NCI-H1930 (cell line): ENCODE measurements around the gene SHISA8.

Experiments used
- DNase-seq, 2 experiments: peaks; one replicate each; lab custom pipeline; 2025; lab: John Stamatoyannopoulos, UW

SHISA8 gene

GRCh38 chr22:41913842-41914534, 886 bp downstream of the SHISA8 start:
- peak in 1 of 2 experiments; percentile 12 for DNase-seq

DNA sequence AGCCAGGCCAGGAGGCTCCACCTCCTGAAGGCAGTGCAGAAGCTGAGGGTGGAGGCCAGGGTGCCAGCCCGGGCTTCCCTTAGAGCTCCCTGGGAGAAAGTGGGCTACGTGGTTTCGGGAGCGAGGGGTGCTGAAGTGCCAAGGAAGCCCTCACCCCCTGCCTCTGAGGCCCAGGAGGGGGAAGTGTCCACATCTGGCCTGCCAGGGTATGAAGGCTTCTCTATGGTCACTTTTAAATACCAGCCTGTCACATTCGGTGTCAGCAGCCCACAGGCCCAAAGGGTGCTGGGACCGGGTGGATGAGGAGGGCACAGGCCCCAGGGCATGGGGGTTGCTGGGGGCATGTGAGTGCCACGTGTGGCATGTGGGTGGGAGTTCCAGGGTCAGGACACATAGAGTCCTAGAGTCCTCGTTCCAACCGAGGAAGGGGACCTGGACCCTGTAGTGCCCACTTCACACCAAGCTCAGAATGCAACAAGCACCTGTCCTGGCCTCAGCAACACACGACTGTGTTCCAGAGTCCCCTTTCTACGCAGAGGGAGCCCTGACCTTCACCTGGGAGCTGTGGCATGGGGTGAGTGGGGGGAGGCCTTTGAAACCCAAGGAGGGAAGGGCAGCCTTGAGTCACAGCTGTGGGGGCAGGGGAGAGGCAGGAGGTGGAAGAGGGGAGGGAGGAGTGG, 1.7 kb downstream of the SHISA8 start:
- DNase-seq, result no peak

DNA sequence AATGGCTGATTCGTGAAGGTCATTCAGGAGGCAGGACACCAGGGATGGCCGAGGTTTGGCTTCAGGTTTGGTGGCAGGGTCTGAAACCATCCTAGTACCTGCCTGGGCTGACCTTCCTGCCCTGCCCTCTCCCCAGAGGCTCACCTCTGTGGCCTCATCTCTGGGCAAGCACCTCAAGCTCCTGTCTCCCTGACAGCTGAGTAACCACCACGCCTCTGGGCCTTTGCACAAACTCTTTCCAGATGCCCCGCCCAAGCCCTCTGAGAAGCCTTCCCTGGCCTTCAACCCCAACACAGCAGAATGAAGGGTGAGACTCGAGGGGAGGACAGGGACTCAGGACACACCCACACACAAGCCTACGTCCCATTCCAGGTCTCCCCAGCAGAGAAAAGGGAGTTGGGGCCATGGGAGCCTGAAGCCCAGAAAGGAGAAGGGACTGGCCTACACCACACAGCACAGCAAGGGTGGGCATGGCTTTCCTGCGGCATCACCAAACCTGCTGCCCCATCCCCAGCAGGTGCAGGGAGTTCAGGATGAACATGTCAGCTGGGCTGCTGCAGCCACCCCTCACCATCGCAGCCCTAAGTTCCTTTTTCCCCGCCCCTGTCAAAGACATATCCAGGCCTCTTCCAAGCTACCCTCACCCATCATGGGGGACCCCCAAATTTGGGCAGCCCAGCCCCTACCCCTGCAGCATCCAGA, 2.4 kb downstream of the SHISA8 start:
- DNase-seq, result no peak

DNA sequence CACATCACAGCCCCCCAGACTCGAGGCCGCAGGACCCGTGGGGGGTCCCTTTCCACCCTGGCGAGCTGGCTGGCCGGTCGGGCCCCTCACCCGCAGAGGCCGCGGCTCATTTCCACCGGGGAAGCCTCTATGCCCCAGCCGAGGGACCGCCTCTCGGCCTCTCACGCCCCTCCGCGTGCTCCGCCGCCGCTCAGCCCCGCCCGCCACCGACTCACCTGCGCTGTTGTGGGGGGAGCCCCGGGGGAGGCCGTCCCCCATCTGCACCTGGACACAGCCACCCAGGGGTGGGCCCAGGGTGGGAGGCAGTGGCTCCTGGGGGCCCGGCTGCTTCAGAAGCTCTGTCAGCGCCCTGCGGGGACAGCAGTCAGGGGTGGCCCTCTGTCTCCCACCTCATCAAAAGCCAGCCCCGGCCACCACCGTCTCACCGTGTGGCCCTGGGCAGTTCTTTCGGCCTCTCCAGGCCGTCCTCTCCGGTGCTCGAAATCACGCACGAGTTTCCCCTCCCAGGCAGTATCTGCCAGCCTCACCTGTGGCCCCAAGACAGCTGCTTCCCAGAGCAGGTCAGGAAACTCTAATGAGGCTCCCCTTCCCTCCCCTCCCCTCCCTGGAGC, 3.8 kb downstream of the SHISA8 start:
- no peak for DNase-seq

- DNase-seq, result no peak
These were observed 4.5 kb downstream of the SHISA8 start for GRCh38 chr22:41910050-41911000.

GRCh38 chr22:41909310-41910049, 5.4 kb downstream of the SHISA8 start:
- no peak for DNase-seq

DNA sequence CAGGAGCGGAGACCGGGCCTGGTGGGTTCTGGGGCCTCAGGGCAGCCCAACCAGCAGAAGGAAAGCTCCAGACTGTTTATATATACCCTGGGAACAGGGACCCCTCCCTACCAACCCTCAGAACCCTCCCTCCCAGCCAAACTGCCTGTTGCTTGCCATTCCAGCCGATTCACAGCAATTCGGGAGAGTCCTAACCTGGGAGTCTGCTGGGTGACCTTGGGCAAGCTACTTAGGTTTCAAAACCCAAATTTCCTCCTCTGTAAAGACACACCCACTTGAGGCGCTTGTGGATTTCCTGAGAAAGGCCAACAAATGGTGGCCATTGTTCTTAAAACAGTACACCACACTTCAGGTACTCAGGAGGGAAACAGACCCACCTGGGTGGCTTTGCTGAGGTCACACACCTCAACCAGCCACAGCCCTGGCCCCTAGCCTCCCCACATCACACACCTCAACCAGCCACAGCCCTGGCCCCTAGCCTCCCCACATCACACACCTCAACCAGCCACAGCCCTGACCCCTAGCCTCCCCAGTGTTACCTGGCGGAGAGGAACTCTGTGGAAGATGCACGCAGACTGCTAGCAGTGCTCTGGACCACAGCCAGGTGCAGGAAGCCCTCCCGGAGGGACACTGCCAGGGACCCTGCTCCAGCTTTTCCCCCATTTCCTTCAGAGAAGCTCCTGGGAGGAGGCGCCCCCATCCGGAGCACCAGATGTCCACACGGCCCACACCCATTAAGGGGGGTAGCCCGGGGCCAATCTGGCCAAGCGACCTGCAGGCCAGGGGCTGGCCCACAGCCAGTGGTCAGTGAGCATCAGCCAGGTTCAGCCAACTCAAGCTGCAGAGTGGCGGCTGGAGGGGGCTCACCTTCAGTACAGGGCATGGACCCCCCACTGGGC, 6.2 kb downstream of the SHISA8 start:
- no peak for DNase-seq

- no peak for DNase-seq
These were observed 7.2 kb downstream of the SHISA8 start for GRCh38 chr22:41907436-41908401.

DNA sequence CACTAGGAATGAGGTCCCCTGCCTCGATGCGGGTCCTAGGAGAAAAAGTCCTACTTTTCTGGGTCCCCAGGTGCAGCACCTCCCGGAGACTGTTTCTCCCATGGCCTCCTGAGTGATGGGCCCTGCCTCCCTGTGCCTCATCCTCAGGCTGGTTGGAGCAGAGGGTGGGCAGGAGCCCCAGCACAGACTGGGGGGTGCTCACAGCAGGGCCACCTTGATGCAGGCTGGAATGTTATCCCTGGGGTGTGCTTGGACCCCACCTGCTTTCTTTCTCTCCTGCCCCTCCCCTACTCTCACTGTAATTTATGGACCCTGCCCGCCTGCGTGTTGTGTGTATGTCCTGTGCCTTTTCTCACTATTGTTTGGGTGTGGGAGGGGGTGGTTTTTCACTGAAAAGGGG, 8.1 kb downstream of the SHISA8 start:
- no peak for DNase-seq

GRCh38 chr22:41905411-41906202, 9.3 kb downstream of the SHISA8 start:
- no peak for DNase-seq

- DNase-seq, result no peak
These were observed 10.1 kb downstream of the SHISA8 start for GRCh38 chr22:41904450-41905410.

DNA sequence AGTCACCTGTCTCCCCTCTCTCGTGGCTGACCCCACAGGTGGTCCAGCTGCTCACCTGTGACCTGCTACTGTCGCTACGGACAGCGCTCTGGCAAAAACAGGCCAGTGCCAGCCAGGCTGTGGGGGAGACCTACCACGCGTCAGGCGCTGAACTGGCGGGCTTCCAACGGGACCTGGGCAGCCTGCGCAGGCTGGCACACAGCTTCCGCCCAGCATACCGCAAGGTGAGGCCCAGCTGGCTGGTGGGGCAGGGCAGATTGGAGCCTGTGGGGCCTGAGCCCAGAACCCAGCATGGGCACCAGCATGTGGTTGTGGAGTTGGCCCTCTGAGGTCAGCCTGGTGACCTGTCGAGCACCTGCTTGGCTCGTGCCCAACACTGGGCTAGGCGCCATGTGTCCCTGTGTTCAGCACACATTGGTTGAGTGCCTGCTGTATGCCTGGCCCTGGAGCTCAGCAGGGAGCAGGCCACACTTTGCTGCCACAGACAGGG, 11.9 kb downstream of the SHISA8 start:
- DNase-seq, result no peak

- DNase-seq, result no peak
These were observed 12.9 kb downstream of the SHISA8 start for GRCh38 chr22:41902016-41902415.

GRCh38 chr22:41900652-41901312, 14.1 kb downstream of the SHISA8 start:
- no peak for DNase-seq

DNA sequence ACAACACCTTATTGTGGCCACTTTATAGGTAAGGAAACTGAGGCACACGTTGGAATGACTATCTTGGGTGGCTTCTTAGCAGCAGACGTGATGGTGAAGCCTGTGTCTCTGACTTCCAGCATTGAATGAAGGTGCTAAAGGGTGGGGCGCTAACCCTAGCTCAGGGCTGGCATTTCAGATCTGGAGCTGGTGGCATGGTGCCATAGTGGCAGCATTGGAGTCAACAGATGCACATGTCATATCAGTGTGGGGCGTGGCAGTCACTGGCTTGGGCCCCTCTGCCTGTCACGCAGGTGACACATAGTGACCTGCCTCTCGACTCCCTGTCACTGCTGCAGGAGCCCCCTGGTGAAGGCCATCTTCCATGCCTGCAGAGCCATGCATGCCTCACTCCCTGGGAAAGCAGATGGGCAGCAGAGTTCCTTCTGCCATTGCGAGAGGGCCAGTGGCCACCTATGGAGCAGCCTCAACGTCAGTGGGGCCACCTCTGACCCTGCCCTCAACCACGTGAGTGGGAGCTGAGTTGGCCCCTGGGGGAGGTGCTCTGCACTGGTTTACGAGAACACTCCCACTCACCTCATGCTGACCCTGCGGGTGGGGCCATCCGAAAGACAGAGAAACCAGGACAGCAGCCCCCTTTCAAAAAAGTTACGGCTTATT, 14.8 kb downstream of the SHISA8 start:
- no peak for DNase-seq
